Hepatocyte (in vitro differentiated cells): Measurements from ENCODE around the gene GTF3C1. TPM values are rescaled to one million over a fixed set of nuclear protein-coding genes. Genes with fewer than 3 reads are reported as not detected.

Experiments
- DNase-seq: peaks from one replicate; pipeline ENCODE4 v3.0.0-alpha.2; 2016; ENCODE audit warnings: low spot score
- H2AFZ ChIP-seq: fragments of 200-600 bp; sonication (generic); 2 replicates; pipeline ENCODE4 v1.6.0; 2016; ENCODE audit warnings: antibody characterized with exemption, mild to moderate bottlenecking
- H3K27ac ChIP-seq: fragments of 200-600 bp; sonication (generic); 2 replicates; pipeline ENCODE4 v1.5.1; 2016; ENCODE audit warnings: mild to moderate bottlenecking
- H3K27me3 ChIP-seq: fragments of 200-600 bp; sonication (generic); 2 replicates; pipeline ENCODE4 v1.6.1; 2016
- H3K36me3 ChIP-seq: fragments of 200-600 bp; sonication (generic); replicated peaks from 2 replicates; pipeline ENCODE4 v1.5.1; 2016; ENCODE audit warnings: low read depth; ENCODE audit not compliant: insufficient read depth
- H3K4me1 ChIP-seq: fragments of 200-600 bp; sonication (generic); 2 replicates; pipeline ENCODE4 v1.5.1; 2016; ENCODE audit warnings: mild to moderate bottlenecking, moderate library complexity; ENCODE audit not compliant: insufficient read depth
- H3K4me2 ChIP-seq: fragments of 200-600 bp; sonication (generic); 2 replicates; pipeline ENCODE4 v1.6.0; 2016
- H3K4me3 ChIP-seq: fragments of 200-600 bp; sonication (generic); 2 replicates; pipeline ENCODE4 v1.5.1; 2016; ENCODE audit warnings: mild to moderate bottlenecking
- H3K79me2 ChIP-seq: fragments of 200-600 bp; sonication (generic); 2 replicates; pipeline ENCODE4 v1.6.0; 2017; ENCODE audit warnings: mild to moderate bottlenecking
- H3K9me2 ChIP-seq: fragments of 200-600 bp; sonication (generic); replicated peaks from 2 replicates; pipeline ENCODE4 v1.6.0; 2017; ENCODE audit warnings: mild to moderate bottlenecking; ENCODE audit not compliant: insufficient read depth
- H3K9me3 ChIP-seq: fragments of 200-600 bp; sonication (generic); 2 replicates; pipeline ENCODE4 v1.5.1; 2016; ENCODE audit warnings: low read depth, mild to moderate bottlenecking
- H4K20me1 ChIP-seq: fragments of 200-600 bp; sonication (generic); 2 replicates; pipeline ENCODE4 v1.6.0; 2016; ENCODE audit warnings: mild to moderate bottlenecking; ENCODE audit not compliant: insufficient read depth, poor library complexity, severe bottlenecking
- CTCF ChIP-seq: fragments of 200-600 bp; sonication (generic); IDR thresholded peaks from 2 replicates; pipeline ENCODE4 v1.5.1; 2016; ENCODE audit warnings: antibody characterized with exemption, mild to moderate bottlenecking; ENCODE audit not compliant: poor library complexity
- EZH2 ChIP-seq: fragments of 200-600 bp; sonication (generic); IDR thresholded peaks from 2 replicates; pipeline ENCODE4 v1.6.1; 2016; ENCODE audit warnings: antibody characterized with exemption, mild to moderate bottlenecking, borderline replicate concordance
- EZH2phosphoT487 ChIP-seq: fragments of 200-600 bp; sonication (generic); IDR thresholded peaks from one replicate; pipeline ENCODE4 v1.6.1; 2018; ENCODE audit warnings: antibody characterized with exemption, mild to moderate bottlenecking, low read depth, moderate library complexity; ENCODE audit not compliant: unreplicated experiment, severe bottlenecking
- WGBS: methylation state at CpG from one replicate; pipeline ENCODE4 v1.1.6; 2016; ENCODE audit warnings: low lambda C conversion rate; ENCODE audit errors: missing lambda C conversion rate; 5-methylcytosine and 5-hydroxymethylcytosine counted together
- polyA plus RNA-seq: library from polyadenylated mRNA; unstranded; fragments of >200 nt; fragmentation: Nextera tagmentation; extraction: Ambion mirVana; gene quantifications from 2 replicates; pipeline ENCODE4 v1.2.1, GENCODE V29; 2016
- total RNA-seq: library from RNA; depleted of rRNA; stranded (reverse); fragments of >200 nt; gene quantifications from 2 replicates; pipeline ENCODE4 v1.2.3, GENCODE V29; 2014

Gene GTF3C1
- 55.1 and 59.6 TPM in 2 replicates for total RNA-seq
- polyA plus RNA-seq, result 41.5 and 54.9 TPM in 2 replicates

- DNase-seq, result peak; percentile 100
- peak within 1 kb of the TSS; percentile 64 for H2AFZ ChIP-seq
- peaks cover 14% of the 10 kb centered on the region for H3K4me1 ChIP-seq
- H3K9me2 ChIP-seq, result no peaks in the 10 kb centered on the region
- no peak for TF ChIP-seq EZH2phosphoT487
- TF ChIP-seq EZH2, result no peak
- TF ChIP-seq CTCF, result no peak
- WGBS, result 1% methylated on average over 58 of the region's 59 CpGs
- H3K27ac ChIP-seq, result peak within 1 kb of the TSS; percentile 74
- no peaks in the 10 kb centered on the region for H3K9me3 ChIP-seq
- peaks cover 58% of the 10 kb centered on the region for H3K79me2 ChIP-seq
- H4K20me1 ChIP-seq, result peaks cover 29% of the 10 kb centered on the region
- H3K36me3 ChIP-seq, result no peaks in the 10 kb centered on the region
- H3K27me3 ChIP-seq, result no peaks in the 10 kb centered on the region
- peak within 1 kb of the TSS; percentile 89 for H3K4me2 ChIP-seq
- H3K4me3 ChIP-seq, result peak within 1 kb of the TSS; percentile 73
Measured at GRCh38 chr16:27549746-27550581, at the start of gene GTF3C1, which contains the start of gene KATNIP. Gene GTF3C1 (minus strand): TSS chr16:27549913. CDS start chr16:27549890, 23 bp downstream. Gene KATNIP (plus strand): TSS chr16:27550144. CDS start chr16:27550171, 27 bp downstream.

- WGBS, result 85% methylated on average over 10 of the region's 10 CpGs
- Histone ChIP-seq H4K20me1 (no peaks in the 10 kb centered on the region), H3K4me2 (no peak overlapping the region), H3K27ac (no peak overlapping the region), H3K4me3 (no peak overlapping the region), H3K79me2 (no peaks in the 10 kb centered on the region), H3K36me3 (no peaks in the 10 kb centered on the region), H2AFZ (no peak overlapping the region), H3K4me1 (no peaks in the 10 kb centered on the region), H3K9me3 (no peaks in the 10 kb centered on the region), H3K27me3 (no peaks in the 10 kb centered on the region), H3K9me2 (no peaks in the 10 kb centered on the region)
- DNase-seq, result no peak
- no peak for TF ChIP-seq CTCF
- no peak for TF ChIP-seq EZH2
- TF ChIP-seq EZH2phosphoT487, result no peak
Measured at GRCh38 chr16:27598931-27599565, 49.3 kb upstream of the GTF3C1 start.

- H4K20me1 ChIP-seq, result no peaks in the 10 kb centered on the region
- no peaks in the 10 kb centered on the region for H3K9me3 ChIP-seq
Measured at GRCh38 chr16:27598220-27598619, 48.5 kb upstream of the GTF3C1 start.

More at GRCh38 chr16:27598220-27598619, 48.5 kb upstream of the GTF3C1 start:
- DNase-seq, result no peak
- Histone ChIP-seq H3K4me3 (no peak overlapping the region), H2AFZ (no peak overlapping the region), H3K27ac (no peak overlapping the region), H3K27me3 (no peaks in the 10 kb centered on the region), H3K9me2 (no peaks in the 10 kb centered on the region), H3K79me2 (no peaks in the 10 kb centered on the region), H3K4me2 (no peak overlapping the region), H3K4me1 (no peaks in the 10 kb centered on the region), H3K36me3 (no peaks in the 10 kb centered on the region)
- TF ChIP-seq EZH2 (no peak), CTCF (no peak), EZH2phosphoT487 (no peak)
- 90% methylated on average over 6 of the region's 6 CpGs for WGBS
